Adrenal gland (tissue), 12 donors: ENCODE measurements around the gene SMNDC1. TPM values are rescaled to one million over a fixed set of nuclear protein-coding genes. Genes with fewer than 3 reads are reported as not detected.
"Not testable (repeated sequence)": the region's sequence is repeated elsewhere in the genome, so short reads cannot be mapped to it uniquely, and the experiment has no call there.

Experiments
- DNase-seq, 7 donors: peaks; one replicate each; pipeline ENCODE4 v3.0.0-alpha.2; 2019 to 2020
- H3K27ac ChIP-seq, 5 donors: fragments of 200-600 bp; sonication (generic) in 4 of 5; 1 replicate in 3 of 5; 2 replicates in 2 of 5; pipeline versions ENCODE4 v1.5.1 to v1.8.0; 2016 to 2020; ENCODE audit warnings: mild to moderate bottlenecking in 1 of 5
- H3K27me3 ChIP-seq: fragments of 200-600 bp; 2 replicates; pipeline ENCODE4 v1.8.0; 2021
- H3K36me3 ChIP-seq, 2 donors: fragments of 200-600 bp; replicated peaks in 1 of 2; 1 replicate in 1 of 2; 2 replicates in 1 of 2; pipeline versions ENCODE4 v1.5.1 to v1.8.0; 2018 to 2022
- H3K4me1 ChIP-seq, 2 donors: fragments of 200-600 bp; replicated peaks in 1 of 2; 1 replicate in 1 of 2; 2 replicates in 1 of 2; pipeline versions ENCODE4 v1.5.1 to v1.8.0; 2018 to 2021
- H3K4me3 ChIP-seq, 4 donors: fragments of 200-600 bp; sonication (generic) in 3 of 4; one replicate each; pipeline ENCODE4 v1.5.1; 2016 to 2018
- H3K9me3 ChIP-seq, 3 donors: fragments of 200-600 bp; sonication (generic) in 1 of 3; replicated peaks in 1 of 3; 1 replicate in 2 of 3; 2 replicates in 1 of 3; pipeline versions ENCODE4 v1.5.1 to v1.8.0; 2016 to 2021
- POLR2A ChIP-seq, 2 donors: fragments of 450-650 bp; IDR thresholded peaks; one replicate each; pipeline ENCODE4 v1.6.1; 2017; ENCODE audit warnings: antibody characterized with exemption in 2 of 2, mild to moderate bottlenecking in 2 of 2, moderate library complexity in 1 of 2
- WGBS, 4 donors: extraction: QIAGEN DNeasy Blood & Tissue Kit in 2 of 4; methylation state at CpG; one replicate each; pipeline versions ENCODE4 v1.1.5 to v1.1.7; 2013 to 2017; 5-methylcytosine and 5-hydroxymethylcytosine counted together
- intact Hi-C, 2 donors: fragments of 100-400 bp; cut with DNase I; formaldehyde crosslinking; loops; one replicate each; pipeline versions ENCODE4 v1.14.1 to v1.15.0; 2022 to 2023
- polyA plus RNA-seq, 3 donors: library from polyadenylated mRNA; stranded (reverse); fragments of 200-250 nt in 2 of 3; fragments of 350-450 nt in 1 of 3; fragmentation: Illumina TruSeq in 1 of 3; extraction: RNeasy Lipid Tissue Mini Kit (QIAGEN cat#74804) in 1 of 3; gene quantifications; one replicate each; pipeline ENCODE4 v1.2.3, GENCODE V29; 2013 to 2014
- total RNA-seq, 9 donors: library from RNA; depleted of rRNA in 4 of 9; stranded (reverse); fragments of >200 nt in 4 of 9; fragments of 120-200 nt in 1 of 9; fragmentation: NEBNext Ultra II Directional in 1 of 9; extraction: Animal tissue kit (Norgen Biotek cat#: 25700) in 1 of 9; gene quantifications; one replicate each; pipeline versions ENCODE4 v1.1.0 to v1.2.4, GENCODE V29; 2013 to 2023
- TF ChIP-seq, protein P1 (sequence below), 6 experiments: fragments of 450-650 bp in 4 of 6; fragments of 200-600 bp in 2 of 6; sonication (generic) in 1 of 6; IDR thresholded peaks; 1 replicate in 5 of 6; 2 replicates in 1 of 6; pipeline versions ENCODE4 v1.5.1 to v1.8.0; 2016 to 2021; ENCODE audit warnings: antibody characterized with exemption in 6 of 6, mild to moderate bottlenecking in 2 of 6, moderate library complexity in 1 of 6
- donor health status: healthy with polysubstance abuse.
- donor health status: Bipolar disorder and iron deficiency.
- donor health status: DM: yes; HTN: yes; CAD: no.
- donor health status: DM: no; HTN: no; CAD: no.
- donor health status: DM: no; HTN: no; CAD: no.
- donor health status: DM: yes; HTN: yes; CAD: no.

The SMNDC1 gene
- total and polyA plus RNA-seq, 12 donors = 3.7 to 34.4 (median 9.9) TPM

DNA sequence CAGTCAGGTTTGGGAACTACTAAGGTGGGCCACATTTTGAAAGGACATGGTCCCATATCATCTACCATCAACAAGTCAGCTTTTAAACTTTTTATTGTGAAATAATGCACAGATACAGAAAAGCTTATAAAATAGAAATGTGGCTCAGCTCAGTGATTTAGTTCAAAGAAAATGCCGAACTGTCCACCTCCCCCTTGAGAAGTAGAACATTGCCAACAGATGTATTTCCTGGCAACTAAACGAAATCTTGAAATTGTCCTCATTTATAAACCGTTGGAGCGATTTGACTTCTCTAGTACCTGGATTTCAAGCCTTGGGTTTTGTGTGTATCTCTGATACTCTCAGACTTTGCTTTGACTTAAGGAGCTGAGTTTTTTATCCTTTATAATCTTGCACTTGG lies 32.7 kb upstream of the SMNDC1 start:
- no peak overlapping the region for H3K4me3 ChIP-seq
- 70 to 92% (median 88%) methylated on average over 4 of the region's 4 CpGs for WGBS, 4 donors
- TF ChIP-seq, protein P1, sequence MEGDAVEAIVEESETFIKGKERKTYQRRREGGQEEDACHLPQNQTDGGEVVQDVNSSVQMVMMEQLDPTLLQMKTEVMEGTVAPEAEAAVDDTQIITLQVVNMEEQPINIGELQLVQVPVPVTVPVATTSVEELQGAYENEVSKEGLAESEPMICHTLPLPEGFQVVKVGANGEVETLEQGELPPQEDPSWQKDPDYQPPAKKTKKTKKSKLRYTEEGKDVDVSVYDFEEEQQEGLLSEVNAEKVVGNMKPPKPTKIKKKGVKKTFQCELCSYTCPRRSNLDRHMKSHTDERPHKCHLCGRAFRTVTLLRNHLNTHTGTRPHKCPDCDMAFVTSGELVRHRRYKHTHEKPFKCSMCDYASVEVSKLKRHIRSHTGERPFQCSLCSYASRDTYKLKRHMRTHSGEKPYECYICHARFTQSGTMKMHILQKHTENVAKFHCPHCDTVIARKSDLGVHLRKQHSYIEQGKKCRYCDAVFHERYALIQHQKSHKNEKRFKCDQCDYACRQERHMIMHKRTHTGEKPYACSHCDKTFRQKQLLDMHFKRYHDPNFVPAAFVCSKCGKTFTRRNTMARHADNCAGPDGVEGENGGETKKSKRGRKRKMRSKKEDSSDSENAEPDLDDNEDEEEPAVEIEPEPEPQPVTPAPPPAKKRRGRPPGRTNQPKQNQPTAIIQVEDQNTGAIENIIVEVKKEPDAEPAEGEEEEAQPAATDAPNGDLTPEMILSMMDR (IDR thresholded peaks at IDR 0.05) = no peak
- TF ChIP-seq POLR2A (IDR thresholded peaks at IDR 0.05) = no peak
- DNase-seq = no peak
- H3K36me3 ChIP-seq = no peaks in the 10 kb centered on the region
- intact Hi-C loops = no loop called here
- H3K27me3 ChIP-seq = no peaks in the 10 kb centered on the region
- peaks cover 10 to 18% of the 10 kb centered on the region in 2 donors for H3K4me1 ChIP-seq
- no peaks in the 10 kb centered on the region for H3K9me3 ChIP-seq
- no peak overlapping the region for H3K27ac ChIP-seq

DNA sequence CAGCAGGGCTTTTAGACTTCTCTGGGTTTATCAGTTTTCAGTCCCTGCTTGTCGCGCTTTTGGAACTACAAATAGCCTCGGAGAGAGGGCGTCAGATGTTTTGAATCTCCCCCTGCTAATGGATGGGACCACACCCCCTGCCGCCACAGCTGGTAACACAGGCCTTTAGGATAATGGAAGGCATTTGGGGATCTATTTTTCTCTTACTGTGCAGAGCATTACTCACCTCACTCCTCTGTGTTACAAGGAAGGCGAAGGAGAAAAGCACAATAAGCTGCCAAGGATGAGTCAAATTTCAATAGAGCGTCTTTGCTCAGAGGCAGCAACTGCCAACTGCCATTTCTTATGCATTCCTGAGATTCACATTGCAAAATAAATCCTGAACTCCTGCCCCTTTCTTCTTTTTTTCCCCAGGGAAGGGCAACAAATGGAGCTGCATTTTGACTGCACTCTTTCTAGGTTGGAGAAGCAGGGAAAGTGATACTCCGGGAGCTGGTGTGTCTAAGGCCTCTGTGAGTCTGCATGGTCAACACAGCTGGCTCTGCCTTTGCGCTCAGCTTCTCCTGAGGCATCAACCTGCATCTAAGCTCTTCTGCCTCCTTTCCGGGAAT lies 31.5 kb upstream of the SMNDC1 start:
- Histone ChIP-seq H3K4me3 (no peak overlapping the region), H3K4me1 (peaks cover 10 to 18% of the 10 kb centered on the region in 2 donors), H3K27me3 (no peaks in the 10 kb centered on the region), H3K9me3 (no peaks in the 10 kb centered on the region), H3K36me3 (no peaks in the 10 kb centered on the region), H3K27ac (peak overlapping the region in 4 of 5 donors; percentile 23 to 80 (median 74))
- peak in 6 of 7 donors; percentile 43 to 78 (median 63) for DNase-seq
- intact Hi-C loops = no loop called here
- no peak for TF ChIP-seq POLR2A (IDR thresholded peaks at IDR 0.05)
- TF ChIP-seq, protein P1 (IDR thresholded peaks at IDR 0.05) = peak in 2 of 6 experiments; percentile 16 to 27
- WGBS, 4 donors = 26 to 37% (median 34%) methylated on average over 10 of the region's 10 CpGs

DNA sequence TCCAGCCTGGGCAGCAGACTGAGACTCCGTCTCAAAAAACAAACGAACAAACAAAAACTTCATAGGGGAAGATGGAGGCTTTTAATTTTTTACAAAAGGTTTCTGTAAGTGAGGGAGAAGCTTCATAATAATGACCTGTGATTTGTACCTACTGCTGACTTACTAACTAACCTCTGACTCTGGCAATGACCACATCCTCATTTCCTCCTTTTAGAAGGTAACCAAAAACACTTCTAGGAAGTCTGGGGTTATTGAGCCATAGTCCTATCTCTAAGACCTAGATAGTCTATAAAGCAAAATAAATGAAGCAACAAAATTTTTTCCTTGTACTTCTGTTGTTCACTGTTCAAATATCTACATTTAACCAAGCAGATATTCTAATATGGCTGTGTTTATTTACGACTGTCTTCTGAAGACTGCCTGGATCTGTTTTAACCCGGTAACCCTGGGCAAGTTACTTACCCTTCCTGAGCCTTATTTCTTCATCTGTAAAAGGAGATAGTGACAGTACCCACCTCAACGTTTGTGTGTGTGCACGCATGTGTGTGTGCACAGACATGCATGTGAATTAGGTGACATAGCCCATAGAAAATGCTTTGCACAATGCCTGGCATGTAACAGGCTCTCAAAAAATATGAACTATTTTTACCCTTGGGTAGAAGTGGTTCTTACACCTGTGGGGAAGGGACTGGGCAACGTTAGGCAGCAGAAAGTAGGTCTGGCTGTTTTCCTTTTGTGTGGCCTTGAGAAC lies 30.8 kb upstream of the SMNDC1 start:
- no peak overlapping the region for H3K4me3 ChIP-seq
- no peak for DNase-seq
- 68 to 73% (median 70%) methylated on average over 6 to 7 of the region's 7 CpGs for WGBS, 4 donors
- peaks cover 0 to 3% (median 0%) of the 10 kb centered on the region in 3 donors for H3K9me3 ChIP-seq
- H3K27ac ChIP-seq = peak overlapping the region in 4 of 5 donors; percentile 23 to 80 (median 74)
- no peaks in the 10 kb centered on the region for H3K27me3 ChIP-seq
- H3K4me1 ChIP-seq = peaks cover 10 to 18% of the 10 kb centered on the region in 2 donors
- H3K36me3 ChIP-seq = no peaks in the 10 kb centered on the region
- intact Hi-C loops = no loop called here
- TF ChIP-seq, protein P1 (IDR thresholded peaks at IDR 0.05) = no peak
- no peak for TF ChIP-seq POLR2A (IDR thresholded peaks at IDR 0.05)

DNA sequence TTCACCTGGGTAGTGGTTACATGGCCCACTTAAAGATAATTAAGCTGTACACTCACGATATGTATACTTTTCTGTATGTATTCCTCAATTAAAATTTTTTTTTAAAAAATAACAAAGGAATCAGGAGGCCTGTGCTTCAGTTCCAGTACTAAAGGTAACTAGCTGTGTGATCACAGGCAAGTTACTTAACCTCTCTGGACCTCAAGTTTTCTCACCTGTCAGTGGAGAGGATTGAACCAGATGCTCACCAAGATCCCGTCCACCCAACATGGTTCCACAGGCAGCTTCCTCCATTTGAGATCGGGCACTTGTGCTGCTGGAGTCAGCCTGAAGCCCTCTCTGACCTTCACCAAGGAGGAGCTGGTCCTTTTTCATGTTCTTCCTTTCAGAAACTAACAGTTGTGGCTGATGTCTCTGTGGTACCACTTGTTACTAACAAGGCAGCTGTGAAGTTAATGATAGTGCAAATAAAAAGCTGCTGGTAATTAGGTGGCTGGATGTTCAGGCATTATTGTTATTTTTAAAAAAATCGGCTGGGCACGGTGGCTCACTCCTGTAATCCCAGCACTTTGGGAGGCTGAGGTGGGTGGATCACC lies 29.4 kb upstream of the SMNDC1 start:
- no peaks in the 10 kb centered on the region for H3K36me3 ChIP-seq
- TF ChIP-seq, protein P1 (IDR thresholded peaks at IDR 0.05) = no peak
- no peak for TF ChIP-seq POLR2A (IDR thresholded peaks at IDR 0.05)
- intact Hi-C loops = no loop called here
- WGBS, 4 donors = 70 to 95% (median 87%) methylated on average over 5 of the region's 5 CpGs
- no peak overlapping the region for H3K4me3 ChIP-seq
- no peak overlapping the region for H3K27ac ChIP-seq
- H3K9me3 ChIP-seq = peaks cover 0 to 6% (median 0%) of the 10 kb centered on the region in 3 donors
- peaks cover 10 to 18% of the 10 kb centered on the region in 2 donors for H3K4me1 ChIP-seq
- no peak for DNase-seq
- no peaks in the 10 kb centered on the region for H3K27me3 ChIP-seq

DNA sequence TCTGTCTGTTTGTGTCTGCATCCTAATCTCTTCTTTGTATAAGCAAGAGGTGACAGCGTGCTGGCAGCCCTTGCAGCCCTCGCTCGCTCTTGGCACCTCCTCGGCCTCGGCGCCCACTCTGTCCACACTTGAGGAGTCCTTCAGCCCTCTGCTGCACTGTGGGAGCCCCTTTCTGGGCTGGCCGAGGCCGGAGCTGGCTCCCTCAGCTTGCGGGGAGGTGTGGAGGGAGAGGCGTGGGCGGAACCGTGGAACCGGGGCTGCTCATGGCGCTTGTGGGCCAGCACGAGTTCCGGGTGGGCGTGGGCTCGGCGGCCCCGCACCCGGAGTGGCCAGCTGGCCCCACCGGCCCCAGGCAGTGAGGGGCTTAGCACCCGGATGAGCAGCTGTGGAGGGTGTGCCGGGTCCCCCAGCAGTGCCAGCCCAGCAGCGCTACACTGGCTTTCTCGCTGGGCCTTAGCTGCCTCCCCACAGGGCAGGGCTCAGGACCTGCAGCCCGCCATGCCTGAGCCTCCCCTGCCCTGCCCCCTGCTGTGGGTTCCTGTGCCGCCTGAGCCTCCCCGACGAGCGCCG lies 26.6 kb upstream of the SMNDC1 start:
- intact Hi-C loops, H3K9me3 ChIP-seq, H3K4me3 ChIP-seq, H3K36me3 ChIP-seq, H3K27ac ChIP-seq, DNase-seq, H3K4me1 ChIP-seq, H3K27me3 ChIP-seq: not testable (repeated sequence)
- 92 to 98% (median 96%) methylated on average over 11 to 32 of the region's 32 CpGs for WGBS, 4 donors
